Upper lobe of left lung (tissue), 4 donors: ENCODE results near the gene LRBA.

Experiments
- CTCF ChIP-seq, 6 experiments: fragments of 450-650 bp in 4 of 6; fragments of 200-600 bp in 2 of 6; sonication (generic) in 2 of 6; IDR thresholded peaks; one replicate each; pipeline ENCODE4 v1.5.1; 2016 to 2019; ENCODE audit warnings: antibody characterized with exemption in 6 of 6
- POLR2A ChIP-seq, 4 donors: fragments of 450-650 bp; IDR thresholded peaks; one replicate each; pipeline ENCODE4 v1.5.1; 2016 to 2017; ENCODE audit warnings: antibody characterized with exemption in 4 of 4, mild to moderate bottlenecking in 2 of 4
- POLR2AphosphoS5 ChIP-seq, 2 donors: sonication (generic); formaldehyde crosslinking; IDR thresholded peaks; one replicate each; pipeline ENCODE4 v1.5.1; 2017; ENCODE audit warnings: antibody characterized with exemption in 2 of 2

GRCh38 chr4:150418757-150419410 lies 596.2 kb downstream of the LRBA start:
- no peak for TF ChIP-seq CTCF (IDR thresholded peaks at IDR 0.05)
- no peak for TF ChIP-seq POLR2A (IDR thresholded peaks at IDR 0.05)
- no peak for TF ChIP-seq POLR2AphosphoS5 (IDR thresholded peaks at IDR 0.05)
